ENCODE data around the gene MISP3.

DNA sequence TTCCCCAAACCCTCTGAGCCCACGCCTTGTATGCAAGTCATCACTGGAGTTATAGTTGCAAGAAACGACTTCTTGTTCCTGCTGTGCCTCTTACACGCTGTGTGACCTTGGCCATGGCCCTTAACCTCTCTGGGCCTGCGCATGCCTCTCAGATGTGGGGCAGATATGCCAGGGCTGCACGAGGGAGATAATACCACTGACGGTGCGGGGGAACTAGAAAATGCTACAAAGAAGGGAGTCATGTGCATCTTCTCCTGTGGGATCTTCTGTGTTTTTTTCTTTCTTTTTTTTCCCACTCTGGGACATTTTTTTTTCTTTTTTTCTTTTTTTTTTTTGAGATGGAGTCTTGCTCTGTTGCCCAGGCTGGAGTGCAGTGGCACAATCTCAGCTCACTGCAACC lies 22.3 kb downstream of the MISP3 start:
- TF ChIP-seq EP300 (conservative IDR thresholded peaks at IDR 0.05; ENCODE audit: poor library complexity, severe bottlenecking): no peak
- TF ChIP-seq, protein P1, sequence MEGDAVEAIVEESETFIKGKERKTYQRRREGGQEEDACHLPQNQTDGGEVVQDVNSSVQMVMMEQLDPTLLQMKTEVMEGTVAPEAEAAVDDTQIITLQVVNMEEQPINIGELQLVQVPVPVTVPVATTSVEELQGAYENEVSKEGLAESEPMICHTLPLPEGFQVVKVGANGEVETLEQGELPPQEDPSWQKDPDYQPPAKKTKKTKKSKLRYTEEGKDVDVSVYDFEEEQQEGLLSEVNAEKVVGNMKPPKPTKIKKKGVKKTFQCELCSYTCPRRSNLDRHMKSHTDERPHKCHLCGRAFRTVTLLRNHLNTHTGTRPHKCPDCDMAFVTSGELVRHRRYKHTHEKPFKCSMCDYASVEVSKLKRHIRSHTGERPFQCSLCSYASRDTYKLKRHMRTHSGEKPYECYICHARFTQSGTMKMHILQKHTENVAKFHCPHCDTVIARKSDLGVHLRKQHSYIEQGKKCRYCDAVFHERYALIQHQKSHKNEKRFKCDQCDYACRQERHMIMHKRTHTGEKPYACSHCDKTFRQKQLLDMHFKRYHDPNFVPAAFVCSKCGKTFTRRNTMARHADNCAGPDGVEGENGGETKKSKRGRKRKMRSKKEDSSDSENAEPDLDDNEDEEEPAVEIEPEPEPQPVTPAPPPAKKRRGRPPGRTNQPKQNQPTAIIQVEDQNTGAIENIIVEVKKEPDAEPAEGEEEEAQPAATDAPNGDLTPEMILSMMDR (IDR thresholded peaks at IDR 0.05; ENCODE audit: poor library complexity, severe bottlenecking): no peak
- no peak for TF ChIP-seq POLR2AphosphoS5 (IDR thresholded peaks at IDR 0.05)
- TF ChIP-seq, protein P2, sequence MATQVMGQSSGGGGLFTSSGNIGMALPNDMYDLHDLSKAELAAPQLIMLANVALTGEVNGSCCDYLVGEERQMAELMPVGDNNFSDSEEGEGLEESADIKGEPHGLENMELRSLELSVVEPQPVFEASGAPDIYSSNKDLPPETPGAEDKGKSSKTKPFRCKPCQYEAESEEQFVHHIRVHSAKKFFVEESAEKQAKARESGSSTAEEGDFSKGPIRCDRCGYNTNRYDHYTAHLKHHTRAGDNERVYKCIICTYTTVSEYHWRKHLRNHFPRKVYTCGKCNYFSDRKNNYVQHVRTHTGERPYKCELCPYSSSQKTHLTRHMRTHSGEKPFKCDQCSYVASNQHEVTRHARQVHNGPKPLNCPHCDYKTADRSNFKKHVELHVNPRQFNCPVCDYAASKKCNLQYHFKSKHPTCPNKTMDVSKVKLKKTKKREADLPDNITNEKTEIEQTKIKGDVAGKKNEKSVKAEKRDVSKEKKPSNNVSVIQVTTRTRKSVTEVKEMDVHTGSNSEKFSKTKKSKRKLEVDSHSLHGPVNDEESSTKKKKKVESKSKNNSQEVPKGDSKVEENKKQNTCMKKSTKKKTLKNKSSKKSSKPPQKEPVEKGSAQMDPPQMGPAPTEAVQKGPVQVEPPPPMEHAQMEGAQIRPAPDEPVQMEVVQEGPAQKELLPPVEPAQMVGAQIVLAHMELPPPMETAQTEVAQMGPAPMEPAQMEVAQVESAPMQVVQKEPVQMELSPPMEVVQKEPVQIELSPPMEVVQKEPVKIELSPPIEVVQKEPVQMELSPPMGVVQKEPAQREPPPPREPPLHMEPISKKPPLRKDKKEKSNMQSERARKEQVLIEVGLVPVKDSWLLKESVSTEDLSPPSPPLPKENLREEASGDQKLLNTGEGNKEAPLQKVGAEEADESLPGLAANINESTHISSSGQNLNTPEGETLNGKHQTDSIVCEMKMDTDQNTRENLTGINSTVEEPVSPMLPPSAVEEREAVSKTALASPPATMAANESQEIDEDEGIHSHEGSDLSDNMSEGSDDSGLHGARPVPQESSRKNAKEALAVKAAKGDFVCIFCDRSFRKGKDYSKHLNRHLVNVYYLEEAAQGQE (IDR thresholded peaks at IDR 0.05; ENCODE audit: borderline replicate concordance): no peak
- TF ChIP-seq EZH2 (IDR thresholded peaks at IDR 0.05; ENCODE audit: borderline replicate concordance, insufficient read depth, low read length, poor library complexity, severe bottlenecking): no peak
- no peak for TF ChIP-seq RAD21 (conservative IDR thresholded peaks at IDR 0.05)
- TF ChIP-seq SMC3 (conservative IDR thresholded peaks at IDR 0.05; ENCODE audit: poor library complexity): no peak
- no peak for TF ChIP-seq TAF1 (IDR thresholded peaks at IDR 0.05; ENCODE audit: low read depth)
- TF ChIP-seq MXI1 (conservative IDR thresholded peaks at IDR 0.05; ENCODE audit: poor library complexity, severe bottlenecking): no peak

All from neural cell (in vitro differentiated cells).